HCT116 (cell line): ENCODE results near the gene WIF1. TPM values are rescaled to one million over a fixed set of nuclear protein-coding genes. Genes with fewer than 3 reads are reported as not detected.

Experiments used
- ATAC-seq: fragments of 200-7000 bp; cut with Tn5 transposase; 2 replicates; pipeline ENCODE4 v1.9.1; 2020; ENCODE audit warnings: mild to moderate bottlenecking, moderate library complexity
- BruUV-seq: library from RNA; stranded (reverse); fragments of 400-500 nt; replicated peaks from 2 replicates; lab custom pipeline; 2021; lab: Mats Ljungman, UMichigan
- CTCF ChIA-PET: fragments of 300-600 bp; sonication (Branson Sonifier 250); formaldehyde crosslinking; loops from one replicate; lab custom pipeline; 2021; ENCODE audit warnings: antibody characterized with exemption; lab: Charles Lee
- POLR2A ChIA-PET: fragments of 300-600, 350-600 bp; sonication (Branson Sonifier 250); formaldehyde crosslinking; loops from one replicate; lab custom pipeline; 2021; ENCODE audit warnings: antibody characterized with exemption; lab: Charles Lee
- RAD21 ChIA-PET, 2 experiments: fragments of 300-600 bp; sonication (Branson Sonifier 250); formaldehyde crosslinking; loops; one replicate each; lab custom pipeline; 2023; ENCODE audit warnings: low total read pairs in 2 of 2; ENCODE audit not compliant: uncharacterized antibody in 2 of 2, unreplicated experiment in 2 of 2, low non-redundant PET in 1 of 2; lab: Charles Lee
- DNase-seq: peaks from one replicate; pipeline ENCODE4 v3.0.0-alpha.2; 2010; ENCODE audit warnings: low read depth, low spot score
- H2AFZ ChIP-seq: fragments of 200-600 bp; shearing (Covaris generic), sonication (generic); 2 replicates; pipeline ENCODE4 v1.6.1; 2017; ENCODE audit warnings: low read depth, mixed run types, mixed read lengths, antibody characterized with exemption, low read length; ENCODE audit not compliant: poor library complexity, severe bottlenecking
- H3K27ac ChIP-seq: 2 replicates; pipeline ENCODE4 v1.5.1; 2012; ENCODE audit warnings: low read depth, low read length
- H3K27me3 ChIP-seq: fragments of 200-600 bp; sonication (generic); 2 replicates; pipeline ENCODE4 v1.6.1; 2016; ENCODE audit warnings: mixed run types, low read length, mixed read lengths; ENCODE audit not compliant: insufficient read depth
- H3K36me3 ChIP-seq, 2 experiments: fragments of 200-500 bp in 1 of 2; fragments of 200-600 bp in 1 of 2; sonication (Bioruptor generic) in 1 of 2; sonication (generic) in 1 of 2; 2 replicates each; pipeline versions ENCODE4 v1.5.1 to v1.6.1; 2014 to 2016; ENCODE audit warnings: low read length in 2 of 2, inconsistent platforms in 1 of 2, mixed read lengths in 1 of 2, mixed run types in 1 of 2; ENCODE audit not compliant: insufficient read depth in 2 of 2, control insufficient read depth in 1 of 2
- H3K4me1 ChIP-seq, 2 experiments: fragments of 200-600 bp in 1 of 2; sonication (generic) in 1 of 2; 2 replicates each; pipeline versions ENCODE4 v1.5.1 to v1.6.1; 2012 to 2017; ENCODE audit warnings: low read length in 2 of 2, inconsistent platforms in 1 of 2, mild to moderate bottlenecking in 1 of 2, mixed read lengths in 1 of 2, mixed run types in 1 of 2, moderate library complexity in 1 of 2; ENCODE audit not compliant: insufficient read depth in 2 of 2, control insufficient read depth in 1 of 2
- H3K4me2 ChIP-seq: fragments of 200-600 bp; sonication (generic); 2 replicates; pipeline ENCODE4 v1.6.1; 2017; ENCODE audit warnings: mixed run types, low read length, mixed read lengths
- H3K4me3 ChIP-seq, 2 experiments: fragments of 200-600 bp in 1 of 2; sonication (generic) in 1 of 2; replicated peaks in 1 of 2; 2 replicates each; pipeline ENCODE4 v1.5.1; 2011 to 2016; ENCODE audit warnings: low read length in 2 of 2, control low read depth in 1 of 2, low read depth in 1 of 2, mild to moderate bottlenecking in 1 of 2, mixed read lengths in 1 of 2, mixed run types in 1 of 2
- H3K79me2 ChIP-seq: fragments of 200-600 bp; sonication (generic); 2 replicates; pipeline ENCODE4 v1.6.1; 2017; ENCODE audit warnings: mild to moderate bottlenecking, mixed run types, low read length, moderate library complexity, mixed read lengths; ENCODE audit not compliant: insufficient read depth
- H3K9ac ChIP-seq: fragments of 200-600 bp; sonication (generic); 2 replicates; pipeline ENCODE4 v1.6.1; 2016; ENCODE audit warnings: low read length, mixed read lengths
- H3K9me2 ChIP-seq: fragments of 200-600 bp; sonication (generic), shearing (Covaris generic); 2 replicates; pipeline ENCODE4 v1.6.1; 2017; ENCODE audit warnings: mixed run types, mild to moderate bottlenecking, moderate library complexity; ENCODE audit not compliant: insufficient read depth
- H3K9me3 ChIP-seq, 2 experiments: fragments of 200-500 bp in 1 of 2; fragments of 200-600 bp in 1 of 2; sonication (Bioruptor generic) in 1 of 2; sonication (generic) in 1 of 2; 2 replicates each; pipeline ENCODE4 v1.6.1; 2014 to 2017; ENCODE audit warnings: low read length in 2 of 2, mixed read lengths in 2 of 2, inconsistent platforms in 1 of 2, low read depth in 1 of 2, mild to moderate bottlenecking in 1 of 2, mixed run types in 1 of 2, moderate library complexity in 1 of 2; ENCODE audit not compliant: control insufficient read depth in 1 of 2, insufficient read depth in 1 of 2
- H4K20me1 ChIP-seq: fragments of 200-600 bp; sonication (generic), shearing (Covaris generic); 2 replicates; pipeline ENCODE4 v1.6.1; 2017; ENCODE audit warnings: mixed run types, mild to moderate bottlenecking, moderate library complexity; ENCODE audit not compliant: insufficient read depth
- CEBPB ChIP-seq: IDR thresholded peaks from 2 replicates; pipeline ENCODE4 v1.6.1; 2012; ENCODE audit warnings: low read depth
- EGR1 ChIP-seq: IDR thresholded peaks from 2 replicates; pipeline ENCODE4 v1.6.1; 2012; ENCODE audit warnings: low read depth
- ELF1 ChIP-seq: IDR thresholded peaks from 2 replicates; pipeline ENCODE4 v1.6.1; 2012; ENCODE audit warnings: low read depth, borderline replicate concordance
- EZH2 ChIP-seq: fragments of 200-600 bp; sonication (generic); IDR thresholded peaks from 2 replicates; pipeline ENCODE4 v1.6.1; 2017; ENCODE audit warnings: antibody characterized with exemption, mixed run types
- RAD21 ChIP-seq: IDR thresholded peaks from 2 replicates; pipeline ENCODE4 v1.6.1; 2012; ENCODE audit warnings: low read depth, mild to moderate bottlenecking
- SP1 ChIP-seq: IDR thresholded peaks from 2 replicates; pipeline ENCODE4 v1.6.1; 2012; ENCODE audit warnings: low read depth
- SRF ChIP-seq: IDR thresholded peaks from 2 replicates; pipeline ENCODE4 v1.6.1; 2012; ENCODE audit warnings: low read depth
- TCF7L2 ChIP-seq: IDR thresholded peaks from 2 replicates; pipeline ENCODE4 v1.7.0; 2011; ENCODE audit warnings: borderline replicate concordance, inconsistent platforms; ENCODE audit not compliant: insufficient read depth, insufficient read length; ENCODE audit errors: extremely low read depth
- ZBTB33 ChIP-seq: IDR thresholded peaks from 2 replicates; pipeline ENCODE4 v1.6.1; 2011; ENCODE audit warnings: mild to moderate bottlenecking, low read length, moderate library complexity; ENCODE audit not compliant: insufficient replicate concordance; ENCODE audit errors: extremely low read depth
- ZFX ChIP-seq: fragments of 450-650 bp; IDR thresholded peaks from 2 replicates; pipeline ENCODE4 v1.6.1; 2017
- ZNF274 ChIP-seq: fragments of 200-500 bp; sonication (Bioruptor generic); IDR thresholded peaks from 2 replicates; pipeline ENCODE4 v1.6.1; 2014; ENCODE audit warnings: mild to moderate bottlenecking, low read depth, low read length, inconsistent platforms
- intact Hi-C: fragments of 100-400 bp; cut with micrococcal nuclease; formaldehyde crosslinking; loops from 2 replicates; pipeline ENCODE4 v1.10.0; 2022
- total RNA-seq: library from RNA; stranded (reverse); gene quantifications from one replicate; pipeline ENCODE4 v1.2.1, GENCODE V29; 2021; ENCODE audit not compliant: unreplicated experiment
- TF ChIP-seq, protein P1 (sequence below), 3 experiments: fragments of 200-600 bp in 1 of 3; sonication (generic) in 1 of 3; IDR thresholded peaks in 2 of 3; conservative IDR thresholded peaks in 1 of 3; 2 replicates each; pipeline ENCODE4 v1.5.1; 2012 to 2017; ENCODE audit warnings: low read depth in 2 of 3, low read length in 2 of 3, antibody characterized with exemption in 1 of 3, borderline replicate concordance in 1 of 3, control low read depth in 1 of 3, mild to moderate bottlenecking in 1 of 3, mixed read lengths in 1 of 3, mixed run types in 1 of 3, moderate library complexity in 1 of 3; ENCODE audit not compliant: insufficient read depth in 1 of 3

The WIF1 gene
- total RNA-seq, 1 experiment from 2014 or later = not detected

- no peaks in the 10 kb centered on the region for H3K9me2 ChIP-seq
- H3K4me1 ChIP-seq = no peaks in the 10 kb centered on the region
- H3K9me3 ChIP-seq = no peaks in the 10 kb centered on the region
- peaks cover 10% of the 10 kb centered on the region for H3K27me3 ChIP-seq
- intact Hi-C loops = no loop called here
- ChIA-PET CTCF (no interaction called here), RAD21 (no interaction called here)
- ATAC-seq = no peak
- no peaks in the 10 kb centered on the region for H3K36me3 ChIP-seq
- H2AFZ ChIP-seq = no peak overlapping the region
- no peak overlapping the region for H3K4me2 ChIP-seq
- no peak overlapping the region for H3K4me3 ChIP-seq
- no peaks in the 10 kb centered on the region for H4K20me1 ChIP-seq
- no peak overlapping the region for H3K27ac ChIP-seq
- no TSS peak for BruUV-seq
- no peak overlapping the region for H3K9ac ChIP-seq
- no peaks in the 10 kb centered on the region for H3K79me2 ChIP-seq
- TF ChIP-seq ZFX (no peak), CEBPB (no peak), RAD21 (no peak), ZNF274 (no peak), ZBTB33 (no peak), EGR1 (no peak), EZH2 (no peak), TCF7L2 (no peak), SRF (no peak), SP1 (no peak), ELF1 (no peak)
- TF ChIP-seq, protein P1, sequence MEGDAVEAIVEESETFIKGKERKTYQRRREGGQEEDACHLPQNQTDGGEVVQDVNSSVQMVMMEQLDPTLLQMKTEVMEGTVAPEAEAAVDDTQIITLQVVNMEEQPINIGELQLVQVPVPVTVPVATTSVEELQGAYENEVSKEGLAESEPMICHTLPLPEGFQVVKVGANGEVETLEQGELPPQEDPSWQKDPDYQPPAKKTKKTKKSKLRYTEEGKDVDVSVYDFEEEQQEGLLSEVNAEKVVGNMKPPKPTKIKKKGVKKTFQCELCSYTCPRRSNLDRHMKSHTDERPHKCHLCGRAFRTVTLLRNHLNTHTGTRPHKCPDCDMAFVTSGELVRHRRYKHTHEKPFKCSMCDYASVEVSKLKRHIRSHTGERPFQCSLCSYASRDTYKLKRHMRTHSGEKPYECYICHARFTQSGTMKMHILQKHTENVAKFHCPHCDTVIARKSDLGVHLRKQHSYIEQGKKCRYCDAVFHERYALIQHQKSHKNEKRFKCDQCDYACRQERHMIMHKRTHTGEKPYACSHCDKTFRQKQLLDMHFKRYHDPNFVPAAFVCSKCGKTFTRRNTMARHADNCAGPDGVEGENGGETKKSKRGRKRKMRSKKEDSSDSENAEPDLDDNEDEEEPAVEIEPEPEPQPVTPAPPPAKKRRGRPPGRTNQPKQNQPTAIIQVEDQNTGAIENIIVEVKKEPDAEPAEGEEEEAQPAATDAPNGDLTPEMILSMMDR (IDR thresholded peaks at IDR 0.05 in 2 of 3, conservative IDR thresholded peaks at IDR 0.05 in 1 of 3; ENCODE audit: borderline replicate concordance in 1 of 3, insufficient read depth in 1 of 3, low read depth in 2 of 3, low read length in 2 of 3) = no peak
- TF ChIP-seq, all 23 proteins: peak for 0
- DNase-seq = no peak
- POLR2A ChIA-PET = no interaction called here
Observed at GRCh38 chr12:65025136-65025535, 96.0 kb downstream of the WIF1 start.
